Fibroblast of peridontal ligament (primary cell): ENCODE results near the gene ECI1.
"Not testable (repeated sequence)": the region's sequence is repeated elsewhere in the genome, so short reads cannot be mapped to it uniquely, and the experiment has no call there.

Experiments used
- DNase-seq: peaks from one replicate; pipeline ENCODE4 v3.0.0-alpha.2; 2010; ENCODE audit errors: extremely low read depth

Gene ECI1

DNA sequence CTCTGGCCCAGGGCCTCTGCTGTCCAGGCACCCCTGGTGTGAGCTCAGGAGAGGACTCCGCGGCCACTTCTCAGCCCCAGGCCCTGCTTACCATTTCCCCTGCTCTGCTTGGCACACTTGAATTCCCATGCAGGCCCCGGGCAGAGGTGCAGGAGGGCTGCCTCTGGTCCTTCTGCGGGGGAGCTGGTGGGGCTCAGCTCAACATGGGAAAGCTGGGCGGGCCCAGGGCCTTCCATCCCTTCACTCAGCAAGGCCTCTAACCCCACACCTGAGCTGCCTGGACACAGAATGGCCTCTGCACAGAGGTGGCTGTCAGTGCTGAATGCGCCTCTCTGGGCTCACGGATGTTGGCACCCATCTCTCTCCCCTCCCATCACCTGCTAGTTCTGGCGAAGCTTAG lies 29.1 kb upstream of the ECI1 start:
- DNase-seq, result no peak

DNA sequence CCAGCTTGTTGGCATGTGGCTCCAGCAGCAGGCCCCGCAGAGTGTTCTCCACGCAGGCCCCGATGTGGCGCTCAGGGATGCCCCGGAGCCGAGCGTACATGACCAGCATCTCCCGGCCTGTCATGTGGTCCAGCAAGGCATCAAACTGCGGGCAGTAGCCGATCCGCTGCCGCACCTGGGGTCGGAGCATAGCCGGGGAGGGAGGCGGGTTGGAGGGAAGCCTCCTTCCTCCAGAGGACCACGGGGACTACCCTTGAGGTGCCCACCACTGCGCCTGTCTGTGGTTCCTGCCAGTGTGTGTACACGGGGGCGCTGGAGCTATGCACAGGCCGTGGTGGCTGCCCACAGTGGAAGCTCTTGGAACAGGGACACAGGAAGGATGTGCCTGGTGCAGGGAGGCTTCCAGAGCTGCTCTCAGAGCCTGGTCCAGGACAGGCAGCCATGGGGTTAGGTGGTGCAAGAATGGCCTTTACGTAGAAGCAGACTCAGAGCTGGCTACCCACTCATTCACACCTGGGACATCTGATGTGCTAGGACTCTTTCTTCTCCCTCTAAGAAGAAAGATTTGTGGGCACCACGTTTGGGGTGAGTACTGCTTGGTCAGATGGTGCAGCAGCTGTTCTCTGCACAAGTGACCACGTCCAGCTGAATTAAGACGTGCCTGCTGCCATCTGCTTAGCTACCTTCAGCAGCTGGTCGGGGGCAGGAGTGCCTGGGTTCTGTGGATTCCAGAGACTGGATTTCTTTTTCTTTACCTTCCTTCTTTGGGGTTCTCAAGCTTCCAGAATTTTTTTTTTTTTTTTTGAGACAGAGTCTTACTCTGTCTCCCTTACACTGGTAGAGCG lies 27.8 kb upstream of the ECI1 start:
- no peak for DNase-seq

DNA sequence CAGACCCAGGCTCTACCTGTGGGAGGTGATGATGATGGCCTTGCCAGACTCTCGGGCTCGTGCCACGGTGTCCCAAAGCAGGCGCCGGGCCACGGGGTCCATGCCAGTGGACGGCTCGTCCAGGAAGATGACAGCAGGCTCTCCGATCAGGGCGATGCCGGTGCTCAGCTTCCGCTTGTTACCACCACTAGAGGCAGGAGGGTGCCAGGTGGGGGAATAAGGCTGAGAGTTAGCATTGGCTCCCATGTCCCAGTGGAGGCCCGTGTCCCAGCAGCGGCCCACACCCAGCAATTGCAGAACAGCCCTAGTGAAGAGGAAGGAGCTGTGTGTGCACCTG lies 26.9 kb upstream of the ECI1 start:
- no peak for DNase-seq

DNA sequence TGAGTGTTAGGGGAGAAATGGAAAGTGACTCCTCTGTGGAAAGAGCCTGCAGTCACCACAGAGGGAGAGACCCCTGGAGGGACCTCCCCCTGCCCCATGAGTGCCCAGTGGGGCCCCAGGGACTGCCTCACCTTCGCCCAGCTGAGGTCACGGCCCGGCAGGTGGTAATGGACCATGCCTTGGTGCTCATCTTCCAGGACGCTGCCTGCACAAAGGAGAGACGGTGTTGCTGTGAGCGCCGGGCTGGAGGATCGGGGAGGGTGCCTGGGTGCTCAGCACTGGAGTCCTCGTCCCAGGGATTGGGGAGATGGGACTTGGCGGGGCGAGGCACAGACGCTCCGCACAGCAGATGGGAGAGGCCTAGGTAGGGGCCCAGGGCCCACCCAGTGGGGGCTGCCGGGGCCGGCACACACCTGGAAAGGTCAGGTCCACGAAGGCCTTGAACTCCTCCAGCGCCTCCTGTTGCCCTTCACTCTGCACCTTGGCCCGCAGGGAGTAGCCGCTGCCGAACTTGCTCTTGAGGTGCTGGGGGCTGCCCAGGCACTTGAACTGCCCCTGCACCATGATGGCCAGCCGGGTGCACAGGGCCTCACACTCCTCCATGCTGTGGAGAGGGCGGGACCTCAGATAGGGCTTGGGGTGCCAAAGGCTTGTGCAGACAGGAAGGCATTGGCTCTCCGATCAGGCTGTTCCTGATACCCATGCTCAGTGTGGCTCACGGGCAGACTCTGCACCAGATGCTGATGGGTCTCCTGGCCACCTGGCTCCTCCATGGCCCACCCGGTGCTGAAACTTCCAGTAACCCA lies 26.3 kb upstream of the ECI1 start:
- no peak for DNase-seq

DNA sequence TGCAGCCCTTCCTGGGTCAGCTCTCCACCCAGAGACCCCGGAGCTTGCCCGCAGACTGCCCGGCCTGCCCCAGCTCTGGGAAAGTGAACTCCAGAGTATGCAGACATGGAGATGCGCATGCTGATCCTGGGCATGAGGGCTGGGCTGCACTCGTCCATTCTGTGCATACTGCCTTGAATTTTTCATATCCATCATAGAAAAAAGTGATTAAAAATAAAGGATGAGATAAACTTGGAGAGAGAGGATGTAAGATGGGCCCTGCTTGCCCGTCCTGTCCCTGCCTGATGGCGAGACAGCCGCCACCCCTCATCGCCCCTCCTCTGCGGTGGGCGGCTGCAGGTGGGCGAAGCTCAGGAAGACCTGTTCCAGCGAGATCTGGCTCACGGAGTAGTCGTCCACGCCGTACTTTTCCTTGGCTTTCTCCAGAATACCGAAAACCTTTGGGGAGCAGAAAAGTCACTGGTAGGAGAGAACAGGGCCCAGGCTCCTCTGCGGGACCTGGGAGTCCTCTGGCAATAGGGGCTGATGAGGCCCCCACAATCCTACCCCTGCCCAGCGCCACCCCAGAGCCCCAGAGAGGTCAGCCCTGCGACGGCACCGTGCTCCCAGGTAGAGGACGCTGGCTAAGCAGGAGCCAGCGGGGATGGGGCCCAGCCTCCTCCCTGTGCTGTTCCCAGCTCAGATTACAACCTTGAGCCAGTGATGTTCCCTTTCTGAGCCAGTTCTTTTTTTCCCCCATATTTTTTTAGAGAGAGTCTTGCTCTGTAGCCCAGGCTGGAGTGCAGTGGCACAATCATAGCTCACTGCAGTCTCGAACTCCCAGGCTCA lies 25.2 kb upstream of the ECI1 start:
- DNase-seq, result no peak

GRCh38 chr16:2275476-2276367 lies 24.3 kb upstream of the ECI1 start:
- no peak for DNase-seq

DNA sequence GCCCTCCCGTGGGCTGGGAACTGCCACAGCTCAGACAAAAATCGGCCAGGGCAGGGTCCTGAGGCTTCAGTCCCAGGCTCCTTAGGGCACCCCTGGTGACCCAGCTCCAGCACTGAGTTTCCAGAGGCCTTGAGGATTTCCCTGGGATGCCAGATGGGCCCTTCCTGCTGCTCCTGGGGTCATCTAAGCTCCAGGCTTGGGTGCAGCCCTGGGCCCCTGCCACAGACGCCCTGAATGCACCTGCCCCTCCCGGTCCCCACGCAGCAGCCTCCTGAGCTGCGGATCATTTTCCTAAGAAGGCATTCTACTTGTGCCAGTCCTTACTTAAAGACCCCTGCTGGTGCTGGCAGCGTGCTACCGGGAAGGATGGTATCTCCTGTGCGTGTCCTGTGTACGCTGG lies 22.5 kb upstream of the ECI1 start:
- DNase-seq, result no peak

GRCh38 chr16:2273484-2273883 lies 22.1 kb upstream of the ECI1 start:
- no peak for DNase-seq

- no peak for DNase-seq
These were observed 20.6 kb upstream of the ECI1 start for GRCh38 chr16:2271848-2272461.

DNA sequence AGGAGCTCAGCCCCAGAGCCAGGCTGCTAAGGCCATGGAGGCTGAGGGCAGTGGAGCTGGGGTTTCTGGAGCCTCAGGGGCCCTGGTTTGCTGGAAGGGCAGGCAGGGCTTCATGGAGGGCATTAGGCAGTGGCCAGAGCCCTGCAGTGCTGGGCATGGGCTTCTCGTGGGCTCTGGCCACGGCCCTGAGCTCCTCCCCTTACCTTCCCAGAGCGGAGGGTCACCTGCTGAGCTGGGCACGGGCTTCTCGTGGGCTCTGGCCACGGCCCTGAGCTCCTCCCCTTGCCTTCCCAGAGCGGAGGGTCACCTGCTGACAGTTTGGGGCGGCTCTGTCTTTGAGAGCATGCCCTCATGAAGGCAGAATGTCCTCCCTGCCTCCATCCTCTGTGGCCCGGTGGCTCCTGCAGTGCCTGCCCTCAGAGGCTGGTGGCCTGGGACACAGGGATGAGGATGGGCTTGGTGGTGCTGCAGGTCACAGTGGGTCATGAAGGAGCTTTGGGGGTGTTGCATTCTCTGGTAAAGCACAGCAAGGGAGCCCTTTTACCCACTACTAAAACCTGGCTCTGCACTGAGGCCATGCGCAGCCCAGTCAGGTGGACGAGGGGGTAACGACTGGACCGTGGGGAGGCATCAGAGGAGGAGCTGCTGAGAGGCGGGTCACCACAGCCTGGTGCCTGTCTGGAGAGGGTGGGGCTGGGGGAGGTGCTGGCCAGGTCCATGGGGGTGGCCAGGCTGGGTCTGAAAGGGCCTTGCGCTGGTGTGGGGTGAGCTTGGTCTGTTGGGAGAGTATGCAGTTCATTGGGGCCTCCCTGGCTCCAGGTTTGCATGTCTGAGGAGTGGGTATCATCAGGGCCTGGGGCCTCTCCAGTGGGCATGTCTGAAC lies 19.4 kb upstream of the ECI1 start:
- no peak for DNase-seq

- DNase-seq, result no peak
These were observed 18.7 kb upstream of the ECI1 start for GRCh38 chr16:2270070-2270462.

DNA sequence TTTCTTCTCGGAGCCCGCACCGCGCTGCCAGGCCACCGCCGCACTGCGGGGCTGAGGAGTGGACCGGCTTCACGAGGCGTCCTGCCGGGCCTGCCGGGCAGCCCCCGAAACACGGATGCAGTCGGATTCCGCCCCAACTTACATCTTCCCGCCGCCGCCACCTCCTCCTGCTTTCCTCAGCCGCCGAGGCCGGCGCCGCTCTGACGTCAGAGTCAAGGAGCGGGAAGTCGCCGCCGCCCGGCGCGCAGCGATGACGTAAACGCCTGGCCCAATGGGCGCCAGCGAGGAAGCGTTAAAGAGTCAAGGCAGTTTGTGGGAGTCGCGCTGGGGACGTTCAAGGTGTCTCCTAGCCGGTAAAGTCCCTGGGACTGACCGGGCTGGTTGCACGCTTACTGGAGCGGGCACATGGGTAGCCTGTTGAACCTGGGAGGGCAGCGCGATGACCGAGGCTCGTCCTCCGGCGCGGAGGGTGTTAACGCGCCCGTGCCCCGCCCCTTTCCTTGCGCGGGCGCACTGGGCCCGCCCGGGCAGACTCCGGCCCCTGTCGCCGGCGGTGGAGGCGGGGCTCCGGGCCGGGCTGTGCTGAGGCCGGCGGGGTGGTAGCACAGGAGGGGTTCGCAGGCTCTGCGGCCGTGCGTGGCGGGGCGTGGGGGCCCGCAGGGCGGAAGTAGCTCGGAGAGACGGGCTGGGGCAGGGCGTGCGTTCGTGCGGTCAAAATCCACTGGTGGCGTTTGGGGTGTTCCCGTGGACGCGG lies 16.7 kb upstream of the ECI1 start, which contains the start of gene RNPS1:
RNPS1 (minus strand) TSS at position 214 of the 754 bp plus-strand sequence. CDS start 3,483 bp downstream, outside the sequence.
- DNase-seq, result peak; percentile 94

- DNase-seq, result not testable (repeated sequence)
These were observed 16.1 kb upstream of the ECI1 start for GRCh38 chr16:2267505-2267912.

- DNase-seq, result peak; percentile 27
These were observed 15.5 kb upstream of the ECI1 start for GRCh38 chr16:2266887-2267286.

DNA sequence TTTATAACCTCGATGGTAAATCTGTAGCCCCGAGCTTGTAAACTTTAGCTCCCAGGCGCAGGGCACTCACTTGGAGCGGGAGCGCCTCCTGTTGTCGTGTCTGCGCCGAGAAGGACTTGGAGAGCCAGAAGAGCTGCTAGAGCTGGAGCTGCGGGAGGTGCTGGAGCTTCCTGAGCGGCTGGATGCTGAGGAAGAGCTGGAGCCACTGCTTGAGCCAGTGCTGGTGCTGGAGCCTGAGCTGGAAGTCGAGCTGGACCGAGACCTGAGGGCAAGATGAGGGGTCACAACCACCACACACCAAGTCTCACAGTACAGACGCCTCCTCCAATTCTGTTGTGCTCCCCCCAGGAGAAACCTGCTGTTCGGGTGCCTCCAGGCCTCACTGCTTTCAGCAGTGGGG lies 11.6 kb upstream of the ECI1 start:
- not testable (repeated sequence) for DNase-seq

DNA sequence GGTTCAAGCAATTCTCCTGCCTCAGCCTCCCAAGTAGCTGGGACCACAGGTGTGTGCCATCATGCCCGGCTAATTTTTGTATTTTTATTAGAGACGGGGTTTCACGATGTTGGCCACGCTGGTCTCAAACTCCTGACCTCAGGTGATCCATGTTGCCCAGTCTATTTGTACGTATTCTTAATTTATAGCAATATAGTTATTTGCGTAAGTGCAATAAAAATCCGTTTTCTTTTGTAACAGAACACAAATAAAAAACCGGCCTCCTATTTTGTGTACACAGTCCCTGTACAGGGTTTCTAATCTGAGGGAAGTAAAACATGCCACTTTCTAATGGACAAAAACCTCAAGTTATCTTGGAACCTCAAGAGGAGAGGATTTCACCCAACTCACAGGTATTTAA lies 8.9 kb upstream of the ECI1 start:
- DNase-seq, result no peak

DNA sequence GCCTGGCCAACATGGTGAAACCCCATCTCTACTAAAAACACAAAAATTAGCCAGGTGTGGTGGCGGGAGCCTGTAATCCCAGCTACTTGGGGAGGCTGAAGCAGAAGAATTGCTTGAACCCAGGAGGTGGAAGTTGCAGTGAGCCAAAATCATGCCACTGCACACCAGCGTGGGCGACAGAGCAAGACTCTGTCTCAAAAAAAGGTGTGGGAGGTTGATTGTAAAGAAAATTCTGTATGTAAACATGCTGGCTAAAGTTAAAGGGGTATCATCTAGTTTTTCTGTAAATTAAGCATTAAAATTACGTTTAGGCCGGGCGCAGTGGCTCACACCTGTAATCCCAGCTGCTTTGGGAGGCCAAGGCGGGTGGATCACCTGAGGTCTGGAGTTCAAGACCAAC lies 7.1 kb upstream of the ECI1 start:
- not testable (repeated sequence) for DNase-seq

- DNase-seq, result no peak
These were observed 6.3 kb upstream of the ECI1 start for GRCh38 chr16:2257726-2258125.
